ENCODE data around the gene WFDC1.
A peak's percentile ranks its signal among the peaks of the same experiment; 100 is the strongest.

Gene WFDC1

GRCh38 chr16:84357191-84357651 is 62.5 kb downstream of the WFDC1 start:
- POLR2A ChIA-PET (ENCODE audit: low non-redundant PET): no interaction called here
- peak; percentile 76 for DNase-seq (ENCODE audit: low spot score)
- H3K27ac ChIP-seq: no peak overlapping the region
- no peak for TF ChIP-seq CTCF (conservative IDR thresholded peaks at IDR 0.05; ENCODE audit: low read depth)
- CTCF ChIA-PET: no interaction called here

- no peak overlapping the region for H3K27ac ChIP-seq
- ChIA-PET POLR2A (ENCODE audit: low non-redundant PET) (no interaction called here), CTCF (no interaction called here)
- TF ChIP-seq CTCF (conservative IDR thresholded peaks at IDR 0.05; ENCODE audit: low read depth): no peak
- no peak for DNase-seq (ENCODE audit: low spot score)
Observed at GRCh38 chr16:84358601-84359295, 64.1 kb downstream of the WFDC1 start.

GRCh38 chr16:84359326-84359725 is 64.6 kb downstream of the WFDC1 start:
- no peak for TF ChIP-seq CTCF (conservative IDR thresholded peaks at IDR 0.05; ENCODE audit: low read depth)
- CTCF ChIA-PET: no interaction called here

GRCh38 chr16:84360170-84360569 is 65.5 kb downstream of the WFDC1 start:
- ChIA-PET POLR2A (ENCODE audit: low non-redundant PET) (no interaction called here), CTCF (no interaction called here)
- no peak for TF ChIP-seq CTCF (conservative IDR thresholded peaks at IDR 0.05; ENCODE audit: low read depth)
- DNase-seq (ENCODE audit: low spot score): no peak
- no peak overlapping the region for H3K27ac ChIP-seq

More at GRCh38 chr16:84359326-84359725, 64.6 kb downstream of the WFDC1 start:
- no peak overlapping the region for H3K27ac ChIP-seq
- no peak for DNase-seq (ENCODE audit: low spot score)
- POLR2A ChIA-PET (ENCODE audit: low non-redundant PET): no interaction called here

GRCh38 chr16:84360748-84361147 is 66.1 kb downstream of the WFDC1 start:
- no peak for DNase-seq (ENCODE audit: low spot score)
- ChIA-PET POLR2A (ENCODE audit: low non-redundant PET) (no interaction called here), CTCF (no interaction called here)
- TF ChIP-seq CTCF (conservative IDR thresholded peaks at IDR 0.05; ENCODE audit: low read depth): no peak
- no peak overlapping the region for H3K27ac ChIP-seq

- TF ChIP-seq CTCF (conservative IDR thresholded peaks at IDR 0.05; ENCODE audit: low read depth): no peak
- H3K27ac ChIP-seq: no peak overlapping the region
- POLR2A ChIA-PET (ENCODE audit: low non-redundant PET): no interaction called here
- CTCF ChIA-PET: no interaction called here
- no peak for DNase-seq (ENCODE audit: low spot score)
Observed at GRCh38 chr16:84361546-84361945, 66.9 kb downstream of the WFDC1 start.
